H1 (cell line): ENCODE measurements around the gene HDAC8. TPM values are rescaled to one million over a fixed set of nuclear protein-coding genes. Genes with fewer than 3 reads are reported as not detected.

Experiments
- CHD7 ChIP-seq: fragments of 300-600 bp; sonication (generic); IDR thresholded peaks from 2 replicates; pipeline ENCODE4 v1.7.1; 2012; ENCODE audit warnings: low read length, moderate library complexity, mild to moderate bottlenecking, inconsistent platforms; ENCODE audit not compliant: insufficient replicate concordance
- FOSL1 ChIP-seq: IDR thresholded peaks from 2 replicates; pipeline ENCODE4 v1.6.1; 2011; ENCODE audit warnings: mild to moderate bottlenecking, low read depth, low read length, moderate library complexity; ENCODE audit not compliant: insufficient read depth
- GABPA ChIP-seq: IDR thresholded peaks from 2 replicates; pipeline ENCODE4 v1.6.1; 2011; ENCODE audit warnings: mild to moderate bottlenecking, low read length, moderate library complexity, borderline replicate concordance; ENCODE audit not compliant: insufficient read depth
- GTF2F1 ChIP-seq: IDR thresholded peaks from 2 replicates; pipeline ENCODE4 v1.6.1; 2012; ENCODE audit warnings: low read depth, low read length, improper control_type of control experiment, borderline replicate concordance
- MAX ChIP-seq: IDR thresholded peaks from 2 replicates; pipeline ENCODE4 v1.6.1; 2012; ENCODE audit warnings: inconsistent platforms
- POLR2A ChIP-seq, 2 experiments: IDR thresholded peaks; 1 replicate in 1 of 2; 2 replicates in 1 of 2; pipeline ENCODE4 v1.6.1; 2011; ENCODE audit warnings: low read depth in 2 of 2, low read length in 2 of 2, mild to moderate bottlenecking in 2 of 2; ENCODE audit errors: control extremely low read depth in 1 of 2
- RXRA ChIP-seq: IDR thresholded peaks from 2 replicates; pipeline ENCODE4 v1.6.1; 2011; ENCODE audit warnings: low read depth, mild to moderate bottlenecking, low read length, moderate library complexity; ENCODE audit not compliant: insufficient read depth
- SAP30 ChIP-seq: fragments of 300-600 bp; sonication (generic); IDR thresholded peaks from 2 replicates; pipeline ENCODE4 v1.7.1; 2012; ENCODE audit warnings: low read length, moderate library complexity, mild to moderate bottlenecking, inconsistent platforms; ENCODE audit not compliant: insufficient read depth, insufficient replicate concordance
- SIX5 ChIP-seq: IDR thresholded peaks from 2 replicates; pipeline ENCODE4 v1.6.1; 2011; ENCODE audit warnings: mild to moderate bottlenecking, low read depth, low read length
- SRF ChIP-seq: IDR thresholded peaks from 2 replicates; pipeline ENCODE4 v1.6.1; 2011; ENCODE audit warnings: mild to moderate bottlenecking, low read depth, low read length, moderate library complexity
- YY1 ChIP-seq: IDR thresholded peaks from 2 replicates; pipeline ENCODE4 v1.6.1; 2011; ENCODE audit warnings: low read depth, mild to moderate bottlenecking, low read length
- polyA plus RNA-seq, 7 experiments: library from polyadenylated mRNA; depleted of rRNA in 3 of 7; stranded (reverse) in 5 of 7; unstranded in 2 of 7; fragments of >200 nt in 5 of 7; fragments of 200-250 nt in 2 of 7; gene quantifications; 1 replicate in 5 of 7; 2 replicates in 1 of 7; 4 replicates in 1 of 7; pipeline versions ENCODE4 v1.2.1 to v1.2.3, GENCODE V29; 2011 to 2013; ENCODE audit warnings: missing spikeins in 2 of 7, mixed read lengths in 2 of 7
- total RNA-seq: library from RNA; stranded (reverse); fragmentation: NEBNext Ultra II Directional; extraction: Animal tissue kit (Norgen Biotek cat#: 25700); gene quantifications from 2 replicates; pipeline ENCODE4 v1.2.1, GENCODE V29; 2021

Gene HDAC8
- total and polyA plus RNA-seq, 2 of the 8 experiments (the other 6 are each of a cell fraction or from before 2014, with no cell fraction given): 9.7 to 20.3 TPM

- TF ChIP-seq CHD7 (no peak), SRF (no peak), POLR2A (IDR thresholded peaks at IDR 0.05; ENCODE audit: control extremely low read depth in 1 of 2, low read depth in 2 of 2, low read length in 2 of 2) (no peak), SAP30 (no peak), YY1 (no peak), MAX (no peak), FOSL1 (no peak), RXRA (no peak), SIX5 (no peak), GABPA (no peak), GTF2F1 (no peak)
- TF ChIP-seq, all 59 proteins: peak for 0
These were observed 105.5 kb downstream of the HDAC8 start (continued) for GRCh38 chrX:72467135-72467534.
